HG02943 (cell line): ENCODE measurements around the gene ANTXRL.
"Not testable (repeated sequence)": the region's sequence is repeated elsewhere in the genome, so short reads cannot be mapped to it uniquely, and the experiment has no call there.

Experiments
- ATAC-seq: cut with Tn5 transposase; IDR thresholded peaks from one replicate; pipeline ENCODE4 v1.9.1; 2021; ENCODE audit warnings: mild to moderate bottlenecking, low read depth, moderate library complexity; ENCODE audit not compliant: unreplicated experiment

ANTXRL gene

DNA sequence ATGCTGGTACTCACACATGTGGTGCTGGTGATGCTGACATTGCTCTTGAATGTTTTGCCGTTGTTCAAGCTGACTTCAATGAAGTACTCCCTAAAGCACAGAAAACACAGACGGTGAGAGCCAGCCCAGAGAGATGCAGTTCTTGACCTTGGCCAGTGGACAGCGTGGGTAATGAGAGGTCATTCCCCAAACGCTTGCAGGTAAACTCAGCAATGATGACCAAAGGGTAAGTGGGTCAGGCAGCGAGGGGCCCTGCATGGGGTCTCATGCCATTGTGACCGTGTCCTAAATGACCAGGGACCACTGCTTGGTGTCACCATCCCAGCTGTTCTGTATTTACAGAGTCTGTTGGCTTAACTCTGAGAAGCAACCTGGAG is 32.8 kb upstream of the ANTXRL start:
- no peak for ATAC-seq

DNA sequence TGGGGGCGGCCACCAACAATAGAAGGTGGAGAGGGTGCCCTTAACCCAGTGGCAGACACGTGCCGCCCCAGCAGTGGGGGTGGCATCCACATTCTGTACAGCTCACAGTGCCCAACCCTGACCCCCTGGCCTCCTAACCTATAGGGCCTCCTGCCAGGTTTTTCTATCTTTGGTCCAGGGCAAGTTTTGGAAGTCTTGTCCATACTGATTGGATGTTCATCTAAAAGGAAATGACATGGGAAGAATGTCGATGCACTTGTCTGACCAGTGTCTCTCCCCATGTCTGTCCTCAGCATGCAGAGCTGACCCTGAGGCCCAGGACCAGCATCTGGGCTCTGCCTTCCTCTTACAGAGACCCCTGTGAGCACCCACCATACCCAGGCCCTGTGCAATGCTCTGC is 32.3 kb upstream of the ANTXRL start:
- no peak for ATAC-seq

DNA sequence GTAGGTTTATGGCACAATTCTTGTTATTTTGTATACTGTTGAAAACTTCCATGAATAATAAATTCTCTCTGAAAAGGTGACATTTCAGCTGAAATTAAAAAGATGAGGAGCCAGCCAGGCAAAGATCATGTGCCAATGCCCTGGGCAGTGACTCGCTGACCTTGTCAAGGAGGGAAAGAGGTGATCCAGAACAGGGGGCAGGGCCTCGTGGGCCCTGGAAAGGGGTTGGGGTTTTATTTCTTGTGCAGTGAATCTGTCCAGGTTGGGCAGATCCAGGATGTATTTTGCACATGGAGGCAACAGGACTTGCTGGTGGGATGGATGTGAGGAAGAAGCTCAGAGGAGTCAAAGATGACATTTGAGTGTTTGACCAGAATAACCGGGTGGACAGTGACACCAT is 31.6 kb upstream of the ANTXRL start:
- not testable (repeated sequence) for ATAC-seq

DNA sequence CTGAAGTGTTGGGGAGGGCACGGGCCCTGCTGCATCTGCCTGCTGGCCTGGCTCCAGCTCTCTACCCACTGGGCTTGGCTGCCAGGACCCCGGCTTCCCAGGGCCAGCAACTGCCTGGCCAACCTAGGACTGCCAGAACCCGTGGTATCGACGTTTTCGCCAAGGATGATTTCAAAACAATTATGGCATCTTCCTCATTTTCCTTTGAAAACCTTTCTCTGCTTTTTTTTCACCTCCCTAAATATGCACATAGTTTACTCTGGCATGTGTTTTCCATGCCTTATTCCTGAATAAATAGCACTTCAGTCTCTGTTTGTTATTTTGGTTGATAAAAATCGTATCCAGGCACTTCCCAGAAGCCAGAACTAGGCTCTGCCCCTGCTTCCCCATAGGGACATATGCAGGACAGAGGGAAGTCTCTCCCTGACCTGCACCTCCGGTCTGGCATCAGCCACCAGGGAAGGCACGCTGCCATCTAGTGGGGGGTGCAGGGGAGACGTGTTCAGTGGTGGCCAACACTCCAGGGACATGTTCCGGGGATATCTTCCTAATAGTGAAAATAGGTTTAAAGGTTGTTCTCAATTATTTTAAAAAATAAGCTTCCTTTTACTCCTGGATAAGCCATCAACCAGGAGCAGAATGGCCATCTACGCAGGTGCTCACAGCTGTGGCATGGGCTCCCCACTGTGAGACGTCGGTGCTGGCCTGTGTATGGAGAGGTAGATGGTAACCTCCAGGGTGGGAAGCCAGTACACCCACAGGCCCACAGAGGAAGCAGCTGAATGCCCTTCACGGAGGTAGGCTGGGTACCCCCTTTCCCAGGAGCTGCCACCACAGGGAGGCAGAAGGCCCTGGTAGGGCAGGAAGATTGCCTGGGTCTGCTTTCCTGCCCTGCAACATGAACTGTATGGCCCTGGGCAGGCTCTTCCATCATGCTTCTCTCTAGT is 30.7 kb upstream of the ANTXRL start:
- ATAC-seq, result no peak

DNA sequence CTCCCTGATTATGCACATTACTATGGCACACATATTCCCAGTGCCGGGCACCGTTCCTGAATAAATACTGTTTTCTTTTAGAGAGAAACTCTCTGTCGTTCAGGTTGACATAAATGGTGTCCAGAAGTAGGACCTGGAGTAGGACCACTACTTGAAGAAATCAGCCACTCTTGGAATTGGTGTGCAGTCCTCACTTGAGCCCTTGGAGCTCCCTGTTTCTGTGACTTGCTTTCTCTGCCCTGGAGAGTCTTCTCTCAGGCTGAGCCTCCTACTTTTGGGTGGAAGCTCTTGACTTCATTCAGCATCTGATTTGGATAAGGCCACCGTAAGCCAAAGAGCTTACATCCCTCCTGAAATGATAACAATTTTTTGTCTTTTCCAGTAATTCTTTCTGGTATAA is 29.7 kb upstream of the ANTXRL start:
- ATAC-seq, result no peak

DNA sequence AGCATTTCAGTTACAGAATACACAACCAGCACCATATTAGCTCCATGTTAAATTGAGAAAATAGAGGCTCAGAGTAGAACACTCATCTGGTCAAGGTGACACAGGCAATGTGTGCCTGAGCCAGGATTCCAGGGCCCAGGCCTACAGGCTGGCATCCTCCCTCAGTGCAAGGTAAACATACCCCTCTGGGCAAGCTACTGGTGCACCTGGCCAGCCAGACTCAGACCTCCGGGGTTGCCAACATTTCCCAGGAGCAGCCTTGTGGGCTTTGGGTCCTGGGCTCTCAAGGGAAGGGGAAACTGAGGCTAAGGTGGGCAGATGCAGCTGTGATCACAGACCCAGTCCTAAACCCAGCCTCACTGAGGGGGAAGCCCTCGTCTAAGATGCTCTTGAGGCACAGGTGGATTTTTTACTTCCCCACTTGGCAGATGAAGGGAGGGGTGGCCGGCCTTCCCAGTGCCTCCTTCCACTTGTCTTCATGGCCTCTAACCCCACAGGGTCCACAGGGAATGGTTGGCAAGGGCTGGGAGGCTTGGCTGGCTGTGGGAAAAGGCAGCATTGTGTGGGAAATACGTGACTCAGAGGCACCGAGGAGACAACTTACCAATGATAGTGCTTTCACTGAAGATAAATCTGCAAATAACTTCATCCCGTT is 23.8 kb upstream of the ANTXRL start:
- ATAC-seq, result not testable (repeated sequence)

DNA sequence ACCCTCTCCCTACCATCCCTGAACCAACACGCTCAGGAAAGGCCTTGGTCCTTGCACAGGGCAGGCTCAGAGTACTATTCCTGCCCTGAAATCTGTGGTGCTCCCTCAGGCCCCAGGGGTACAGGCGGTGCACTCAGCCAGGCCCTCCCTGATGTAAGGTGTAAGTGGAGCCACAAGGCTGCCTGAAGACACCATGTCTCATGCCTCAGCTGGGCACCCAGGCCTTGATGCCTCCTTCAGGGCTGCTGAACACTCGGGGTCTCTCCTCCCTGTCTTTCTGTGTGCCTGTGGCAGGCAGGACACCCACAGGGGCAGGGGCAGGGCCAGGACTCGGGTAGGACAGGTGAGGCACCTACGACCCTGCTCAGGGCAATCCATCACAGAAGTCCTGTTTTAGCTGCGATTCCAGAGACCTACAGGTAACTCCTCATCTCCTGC is 22.9 kb upstream of the ANTXRL start:
- no peak for ATAC-seq

DNA sequence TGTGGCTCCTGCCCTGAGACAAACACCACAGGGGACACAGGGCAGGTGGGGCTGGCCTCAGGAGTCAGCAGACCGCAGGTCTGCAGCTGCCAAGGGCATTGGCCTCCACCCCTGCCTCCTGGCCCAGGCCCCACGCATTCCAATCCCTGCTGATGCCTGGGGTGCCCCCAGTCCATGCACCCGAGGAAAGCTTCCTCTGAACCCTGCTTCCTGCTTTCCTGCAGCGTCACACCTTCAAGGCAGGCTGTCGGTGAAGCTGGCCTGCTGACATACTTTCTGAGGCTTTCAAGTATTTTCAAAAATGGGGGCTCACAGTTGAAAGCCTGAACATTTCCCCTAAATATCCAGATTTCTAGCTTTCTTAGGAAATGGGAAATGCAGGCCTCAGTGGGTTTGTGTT is 22.5 kb upstream of the ANTXRL start:
- no peak for ATAC-seq

DNA sequence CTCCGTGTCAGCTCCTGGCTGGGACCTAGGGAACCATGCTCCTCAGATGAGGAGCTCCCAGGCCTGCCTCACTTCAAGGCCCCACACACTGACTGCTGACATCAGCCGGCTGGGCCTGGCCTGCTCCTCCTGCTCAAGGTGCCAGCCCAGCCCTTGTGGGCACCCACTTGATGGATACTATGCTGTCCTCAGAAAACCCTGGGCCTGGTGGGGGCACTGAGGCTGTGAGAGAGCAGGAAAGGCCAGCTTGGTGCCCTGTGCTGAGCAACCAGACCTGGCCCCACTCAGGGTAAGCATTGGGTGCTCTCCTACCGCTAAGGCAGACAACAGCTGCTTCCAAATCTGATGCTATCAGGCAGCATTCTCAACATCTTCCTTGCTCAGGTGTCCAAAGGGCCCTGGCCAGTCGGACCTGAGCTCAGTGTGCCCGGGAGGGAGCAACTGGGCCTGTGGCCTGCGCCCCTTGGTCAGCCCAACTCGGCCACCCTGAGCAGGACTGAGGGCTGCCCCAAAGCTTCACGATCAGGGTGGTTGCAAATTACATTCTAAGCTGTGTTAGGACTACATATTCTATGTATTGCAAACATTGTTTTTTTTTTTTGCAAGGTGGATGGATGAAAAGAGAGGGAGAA is 21.9 kb upstream of the ANTXRL start:
- ATAC-seq, result no peak

DNA sequence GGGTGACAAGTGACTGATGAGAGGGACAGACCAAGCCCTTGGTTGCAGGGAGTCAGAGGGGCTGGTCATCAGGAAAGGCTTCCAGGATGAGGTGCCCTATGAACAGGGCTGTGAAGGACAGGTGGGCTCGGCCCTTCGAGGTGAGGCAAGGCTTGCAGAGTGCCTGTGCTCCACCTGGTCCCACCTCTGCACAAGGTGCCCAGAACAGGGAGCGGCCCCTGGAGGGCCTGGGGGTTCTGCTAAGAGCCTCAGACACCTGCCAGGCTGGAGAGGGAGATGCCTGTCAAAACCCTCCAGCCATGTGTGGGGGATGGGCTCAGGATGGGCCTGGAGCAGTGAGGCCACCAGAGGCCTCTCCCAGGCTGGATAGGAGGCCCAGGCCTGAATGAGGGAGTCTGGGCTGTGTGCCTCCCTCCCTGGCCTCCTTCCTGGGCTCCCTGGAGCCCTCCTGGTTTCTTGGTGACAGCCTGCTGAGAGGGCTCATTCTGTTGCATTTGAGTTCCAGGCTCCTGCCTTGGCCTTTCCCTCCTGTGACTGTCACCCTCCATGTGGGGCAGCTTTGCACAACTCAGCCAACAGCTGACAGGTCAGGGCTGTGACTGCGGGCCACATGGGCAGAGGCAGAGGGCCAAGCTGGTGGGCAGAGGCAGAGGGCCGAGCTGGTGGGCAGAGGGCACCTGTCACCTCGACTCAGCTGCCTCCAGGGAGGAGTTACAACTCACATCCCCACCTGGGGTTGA is 21.1 kb upstream of the ANTXRL start:
- ATAC-seq, result not testable (repeated sequence)

DNA sequence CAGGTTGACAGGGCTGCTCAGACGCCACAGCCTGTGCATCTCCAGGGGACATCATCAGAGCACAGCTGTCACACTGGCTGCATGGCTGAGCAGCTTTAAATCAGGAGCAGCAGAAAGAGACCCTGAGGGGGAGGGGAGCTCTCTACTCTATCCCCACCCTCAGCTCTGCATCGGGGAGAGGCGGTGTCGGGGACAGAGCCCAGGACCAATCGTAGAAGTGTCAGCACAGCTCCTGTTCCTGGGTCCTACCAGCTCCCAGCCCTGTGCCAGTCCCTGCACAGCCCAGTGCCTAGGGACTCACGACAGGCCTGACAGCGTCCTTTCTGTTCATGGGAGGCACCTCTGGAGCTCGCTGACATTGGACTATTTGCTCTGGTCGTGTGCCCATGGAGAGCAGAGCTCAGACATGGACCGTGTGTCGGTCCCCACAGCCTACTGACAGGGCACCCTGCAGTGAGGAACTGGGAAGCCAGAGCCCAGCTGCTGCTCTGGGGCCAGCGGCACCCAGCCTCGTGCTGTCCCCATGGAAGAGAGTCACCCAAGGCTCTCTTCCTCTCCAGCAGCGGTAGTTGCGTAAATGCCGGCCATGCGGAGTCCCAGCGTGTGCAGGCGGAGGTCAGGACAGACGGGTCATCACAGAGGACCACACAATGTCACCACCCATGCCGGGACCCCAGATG is 20.4 kb upstream of the ANTXRL start:
- no peak for ATAC-seq

DNA sequence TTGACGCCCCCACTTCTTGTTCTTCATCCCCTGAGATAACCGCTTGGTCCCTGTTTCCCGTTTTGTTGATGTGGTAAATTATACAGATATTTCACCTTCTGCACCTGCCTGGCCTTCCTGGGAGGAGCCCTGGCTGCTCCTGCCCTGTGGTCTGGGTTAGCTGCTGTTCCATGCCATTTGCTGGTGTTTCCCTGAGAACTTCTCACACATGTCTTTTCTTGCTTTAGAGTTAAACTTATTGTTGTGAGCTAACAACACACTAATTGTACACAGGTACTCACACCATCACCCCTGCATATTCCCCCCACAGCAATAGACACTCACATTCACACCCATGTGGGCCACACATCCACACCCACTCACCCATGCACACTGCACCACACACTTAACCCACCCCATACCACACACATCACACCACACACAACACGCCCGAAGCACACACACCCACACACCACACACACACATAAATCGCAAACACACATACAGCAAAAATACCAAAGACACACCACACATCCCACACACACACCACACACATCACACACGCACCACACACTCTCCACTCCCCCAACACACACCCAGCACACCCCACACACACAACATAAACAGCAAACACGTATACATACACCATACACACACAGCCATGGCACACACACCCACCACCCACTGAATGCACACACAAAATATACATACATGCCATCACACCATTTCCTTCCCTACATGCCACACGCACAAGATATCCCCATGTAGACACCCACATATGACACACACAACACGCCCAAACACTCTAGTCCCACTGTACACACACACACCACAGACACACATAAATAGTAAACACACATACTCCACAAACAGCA is 19.4 kb upstream of the ANTXRL start:
- no peak for ATAC-seq

DNA sequence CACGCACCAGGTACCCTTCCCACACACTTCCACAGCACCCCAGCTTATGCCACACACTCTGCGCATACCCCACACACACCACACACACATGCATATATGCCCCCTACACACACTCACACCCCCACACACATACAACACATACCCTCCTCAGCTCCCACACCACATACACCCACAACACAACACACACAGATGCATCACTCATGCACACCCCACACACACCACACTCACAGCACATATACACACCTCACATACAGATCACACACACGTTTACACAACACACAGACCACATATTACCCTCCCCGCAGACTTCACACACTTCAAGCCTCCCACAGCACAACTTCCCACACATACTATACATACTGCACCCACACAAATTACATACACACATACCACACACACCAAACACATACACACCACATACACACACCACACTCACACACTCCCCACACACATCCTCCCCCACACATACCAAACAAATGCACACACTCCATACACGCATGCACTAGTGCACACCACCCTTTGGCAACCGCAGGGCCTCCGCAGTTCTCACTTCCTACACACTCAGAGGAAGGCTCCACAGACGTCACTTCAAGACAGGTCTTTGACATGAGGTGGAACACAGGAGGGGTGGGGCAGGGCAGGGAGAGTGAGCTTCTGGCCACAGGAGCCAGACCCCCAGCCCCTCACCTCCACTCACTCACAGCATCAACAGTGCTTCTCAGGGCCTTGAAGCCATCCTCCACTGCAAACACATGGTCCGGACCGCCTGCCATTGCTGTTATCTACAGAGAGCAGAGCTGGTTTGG is 18.5 kb upstream of the ANTXRL start:
- no peak for ATAC-seq

DNA sequence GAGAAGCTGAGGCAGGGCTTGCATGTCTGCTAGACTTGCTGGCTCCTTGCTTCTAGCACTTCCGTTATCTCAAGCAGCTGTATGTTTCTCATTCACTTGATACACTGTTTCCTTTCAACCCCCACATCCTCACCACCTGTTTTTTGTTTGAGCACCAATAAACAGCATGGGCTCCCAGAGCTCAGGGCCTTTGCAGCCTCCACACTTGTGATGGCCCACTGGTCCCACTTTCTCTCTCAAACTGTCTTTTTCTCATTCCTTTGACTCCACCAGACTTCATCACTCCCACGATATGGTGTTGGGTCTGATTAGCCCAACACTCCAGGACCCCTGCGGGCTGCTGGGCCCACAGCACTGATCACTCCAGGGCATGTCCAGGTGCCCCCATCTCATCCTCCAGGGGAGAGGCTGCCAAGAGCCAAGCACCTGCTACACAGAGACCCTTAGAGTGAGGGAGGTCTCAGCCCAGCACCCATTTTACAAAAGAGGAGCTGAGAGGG is 17.2 kb upstream of the ANTXRL start:
- ATAC-seq, result not testable (repeated sequence)

DNA sequence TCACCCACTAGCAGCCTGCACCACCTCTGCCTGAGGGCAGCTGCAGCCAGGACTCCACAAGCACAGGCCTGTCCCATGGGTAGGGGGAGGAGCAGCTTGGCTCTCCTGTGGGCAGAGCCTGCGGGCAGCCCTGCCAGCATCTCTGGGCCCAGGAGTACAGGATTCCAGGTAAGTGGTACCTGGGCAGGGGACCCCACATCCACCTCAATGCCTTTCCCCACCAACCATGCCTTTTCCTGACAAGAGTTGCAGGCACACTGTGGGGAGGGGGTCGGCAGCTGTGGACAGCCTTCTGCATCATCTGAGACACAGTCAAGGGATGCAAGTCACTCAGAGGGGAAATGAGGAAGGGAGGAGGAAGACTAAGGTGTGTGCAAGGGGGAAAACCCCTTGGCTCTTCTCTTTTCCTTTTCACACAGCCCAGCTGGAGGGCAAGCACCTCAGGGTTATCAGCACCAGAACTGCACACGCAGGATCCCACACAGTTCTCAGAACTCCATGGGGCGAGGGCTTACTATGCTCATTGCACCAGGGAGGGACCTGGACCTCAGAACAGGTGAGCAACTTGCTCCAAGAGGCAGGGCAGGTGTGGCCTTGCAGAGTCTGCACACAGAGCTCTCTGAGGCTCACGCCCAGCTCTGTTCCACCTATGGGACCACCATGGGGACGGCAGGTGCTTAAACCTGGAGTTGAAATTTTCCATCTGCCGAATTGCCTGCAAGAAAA is 16.5 kb upstream of the ANTXRL start:
- no peak for ATAC-seq

DNA sequence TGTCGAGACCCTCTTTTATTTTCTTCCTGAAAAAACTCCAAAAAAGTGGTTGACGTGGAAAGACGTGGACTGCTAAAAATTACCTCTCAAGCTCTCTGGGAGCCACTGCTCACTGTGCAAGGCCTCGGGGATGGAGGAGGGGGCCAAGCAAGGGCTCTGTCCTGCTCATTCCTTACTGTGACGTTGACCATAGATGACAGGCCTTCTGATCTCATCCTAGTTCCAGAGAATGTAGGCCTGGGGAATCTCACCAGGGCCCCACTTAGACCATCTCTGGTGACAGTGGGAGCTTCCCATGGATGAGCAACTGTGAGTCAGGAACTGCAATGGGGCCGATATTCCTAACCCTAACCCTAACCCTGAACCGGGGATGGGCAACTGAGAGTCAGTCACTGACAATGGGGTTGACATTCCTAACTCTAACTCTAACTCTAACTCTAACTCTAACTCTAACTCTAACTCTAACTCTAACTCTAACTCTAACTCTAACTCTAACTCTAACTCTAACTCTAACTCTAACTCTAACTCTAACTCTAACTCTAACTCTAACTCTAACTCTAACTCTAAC is 15.8 kb upstream of the ANTXRL start:
- not testable (repeated sequence) for ATAC-seq

DNA sequence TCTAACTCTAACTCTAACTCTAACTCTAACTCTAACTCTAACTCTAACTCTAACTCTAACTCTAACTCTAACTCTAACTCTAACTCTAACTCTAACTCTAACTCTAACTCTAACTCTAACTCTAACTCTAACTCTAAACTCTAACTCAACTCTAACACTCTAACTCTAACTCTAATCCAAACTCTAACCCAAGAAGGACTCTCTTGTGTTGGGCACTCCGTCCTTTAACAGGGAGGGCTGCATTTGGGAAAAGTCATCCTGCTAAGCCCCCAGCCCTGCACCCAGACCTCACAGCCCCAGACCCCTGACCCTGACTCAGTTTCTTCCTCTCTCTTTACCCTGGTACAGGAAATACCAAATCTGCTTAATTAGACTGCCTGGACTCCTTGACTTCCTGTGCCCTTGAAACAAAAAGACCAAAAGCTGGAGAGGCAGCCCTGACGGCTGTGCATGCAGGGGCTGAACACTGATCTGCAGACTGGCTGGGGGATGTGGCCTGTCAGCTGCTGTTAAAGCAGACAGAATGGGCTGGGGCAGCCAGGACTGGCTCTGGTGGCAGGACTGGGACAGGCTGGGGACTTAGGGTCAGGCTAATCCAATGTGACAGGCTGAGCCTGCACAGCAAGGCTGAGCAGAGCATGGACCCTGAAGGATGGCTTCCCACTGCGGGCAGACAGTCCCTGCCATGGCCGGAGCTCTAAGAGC is 14.8 kb upstream of the ANTXRL start:
- not testable (repeated sequence) for ATAC-seq
